HG02970 (cell line): ENCODE data around the gene MRTFB.
A peak's percentile ranks its signal among the peaks of the same experiment; 100 is the strongest.

ENCODE experiments used
- ATAC-seq: cut with Tn5 transposase; IDR thresholded peaks from one replicate; pipeline ENCODE4 v1.9.1; 2021; ENCODE audit warnings: mild to moderate bottlenecking, moderate library complexity, moderate number of reproducible peaks; ENCODE audit not compliant: unreplicated experiment, low FRiP score

Gene MRTFB

DNA sequence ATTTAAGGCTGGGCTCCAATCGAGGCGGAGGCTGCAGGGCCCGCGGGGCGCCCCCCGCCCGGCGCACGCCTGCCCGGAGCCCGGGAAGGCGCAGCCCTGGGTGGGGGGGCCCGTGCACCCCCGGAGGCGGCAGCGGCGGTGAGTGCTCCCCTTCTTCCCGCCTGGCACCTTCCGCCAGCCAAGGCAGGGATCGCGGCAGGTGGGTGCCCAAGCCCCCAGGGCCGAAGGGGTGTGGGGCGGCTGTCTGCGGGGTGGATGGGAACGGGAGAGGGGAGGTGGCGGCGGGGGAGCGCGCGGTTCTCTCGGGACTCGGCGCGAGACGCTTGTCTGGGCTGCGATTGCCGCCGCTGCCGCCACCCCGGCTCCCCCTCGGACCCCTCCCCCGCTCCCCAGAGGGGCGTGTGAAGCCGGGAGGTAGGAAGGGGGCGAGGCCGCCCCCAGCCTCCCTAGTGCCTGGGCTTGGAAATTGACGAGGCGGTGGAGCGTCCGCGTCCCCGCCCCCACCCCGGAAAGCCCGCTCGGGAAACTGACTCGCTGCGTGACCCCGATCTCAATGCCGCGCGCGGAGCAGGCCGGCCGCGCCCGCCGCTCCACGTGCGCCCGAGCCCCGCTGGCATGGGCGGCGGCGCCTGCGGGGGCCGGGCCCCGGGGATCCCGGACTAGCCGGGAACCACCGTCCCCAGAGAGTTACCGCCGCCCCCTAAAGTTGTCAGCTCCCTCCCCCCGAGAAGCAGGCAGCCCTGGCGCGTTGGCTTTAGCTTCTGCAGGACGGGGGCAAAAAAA, 231.5 kb downstream of the MRTFB start:
- ATAC-seq = peak; percentile 38

DNA sequence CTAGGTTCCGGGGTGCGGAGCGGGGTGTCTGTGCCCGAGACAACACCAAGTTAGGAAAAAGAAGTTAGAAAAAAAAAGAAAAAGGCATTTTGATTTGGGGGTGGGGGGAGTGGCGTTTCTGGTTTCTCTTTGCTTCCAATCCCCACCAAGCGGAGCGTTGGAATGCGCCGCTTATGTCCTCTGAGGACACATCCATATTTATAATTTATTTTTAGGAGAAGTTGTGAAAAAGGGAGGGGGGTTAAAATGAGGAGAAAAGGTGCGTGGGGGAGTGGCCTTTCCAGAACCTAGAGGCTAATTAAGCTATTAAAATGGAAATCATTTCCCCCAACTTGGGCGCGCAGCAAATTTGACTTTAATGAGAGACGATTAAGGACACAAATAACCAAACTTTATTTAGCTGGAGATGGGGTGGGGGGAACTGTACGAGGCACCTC, 232.1 kb downstream of the MRTFB start:
- no peak for ATAC-seq

DNA sequence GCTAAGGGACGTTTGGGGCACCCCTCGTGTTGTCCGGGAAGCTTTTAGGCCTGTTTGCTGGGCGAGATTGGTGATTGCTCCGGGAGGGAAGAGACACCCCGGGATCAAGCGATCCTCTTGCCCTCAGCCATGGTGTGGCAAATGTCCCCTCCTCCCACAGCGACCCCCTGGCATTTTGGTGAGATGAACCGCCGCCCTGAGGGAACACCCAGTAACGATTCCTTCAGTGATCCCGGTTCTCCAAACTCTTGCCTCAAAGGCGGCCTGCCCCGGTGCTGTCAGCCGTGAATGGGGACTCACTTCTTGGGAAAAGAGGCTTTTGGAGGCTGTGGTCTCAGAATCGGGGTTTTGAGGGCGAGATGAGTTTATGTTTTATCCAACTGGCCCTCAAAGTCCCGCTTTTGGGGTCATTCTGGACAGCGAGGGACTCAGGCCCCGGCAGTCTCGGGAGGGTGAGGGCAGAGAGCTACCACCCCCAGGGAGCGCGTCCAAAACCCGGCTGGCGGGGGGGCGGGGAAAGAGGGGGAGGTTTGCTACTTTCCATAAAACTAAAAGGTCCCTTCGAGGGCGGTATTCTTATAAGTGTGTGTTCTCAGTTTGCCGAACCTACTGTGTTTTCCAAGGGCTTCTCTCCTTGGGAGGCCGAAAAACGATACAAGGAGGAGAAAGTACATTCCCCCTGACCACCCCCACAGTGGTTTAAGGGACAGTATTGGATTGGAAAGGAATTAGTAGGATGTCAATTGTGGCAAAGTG, 232.7 kb downstream of the MRTFB start:
- ATAC-seq = no peak

DNA sequence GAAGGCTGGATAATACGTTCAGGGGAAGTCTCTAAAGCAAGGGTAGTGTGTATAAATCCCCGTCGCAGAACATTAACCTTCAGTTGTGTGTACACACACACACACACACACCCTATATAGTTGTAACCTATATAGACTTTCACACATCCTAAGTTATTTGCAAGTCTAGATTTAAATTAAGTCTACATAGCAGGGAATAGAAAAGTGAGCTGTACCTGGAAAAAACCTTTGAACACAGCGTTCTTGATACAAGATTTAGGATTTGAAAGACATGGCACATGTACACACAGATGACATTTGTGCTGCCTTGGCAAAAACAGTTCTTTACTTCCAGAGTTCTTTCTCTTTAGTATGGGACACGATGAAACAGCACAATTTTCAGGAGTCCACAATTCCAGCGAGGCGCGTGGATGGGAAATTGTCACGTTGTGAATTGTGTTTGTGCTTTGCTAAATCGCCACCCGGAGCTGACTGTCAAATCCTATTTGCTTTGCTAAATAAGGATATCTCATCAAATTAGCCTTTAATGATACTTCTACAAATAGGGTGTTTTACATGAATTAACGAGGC, 233.9 kb downstream of the MRTFB start:
- no peak for ATAC-seq

DNA sequence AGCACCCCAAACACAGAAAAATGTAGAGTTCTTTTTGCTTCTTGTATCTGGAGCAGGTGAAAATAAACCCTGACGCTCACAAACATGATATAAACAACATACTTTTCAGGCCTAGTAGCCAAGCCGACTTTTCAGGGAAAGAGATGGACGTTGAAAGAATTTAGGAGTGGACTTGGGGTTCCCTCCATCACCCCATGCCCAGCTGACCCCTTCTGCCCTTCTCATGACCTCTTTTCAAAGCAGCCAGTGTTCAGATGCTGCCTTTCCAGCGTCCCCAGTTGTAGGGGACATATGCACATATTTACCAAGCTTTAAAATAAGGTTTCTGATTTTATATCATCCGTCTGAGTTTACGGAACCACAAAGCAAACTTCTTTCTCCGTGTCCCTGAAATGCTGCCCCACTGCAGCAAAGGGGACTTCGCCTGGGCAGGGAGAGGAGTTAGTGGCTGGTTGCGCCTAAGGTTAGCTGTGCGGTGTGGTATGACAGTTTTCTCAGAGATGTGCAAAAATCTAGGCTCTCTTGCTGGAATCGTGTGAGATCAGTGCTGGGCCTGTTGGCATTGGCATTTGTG, 235.5 kb downstream of the MRTFB start:
- no peak for ATAC-seq

DNA sequence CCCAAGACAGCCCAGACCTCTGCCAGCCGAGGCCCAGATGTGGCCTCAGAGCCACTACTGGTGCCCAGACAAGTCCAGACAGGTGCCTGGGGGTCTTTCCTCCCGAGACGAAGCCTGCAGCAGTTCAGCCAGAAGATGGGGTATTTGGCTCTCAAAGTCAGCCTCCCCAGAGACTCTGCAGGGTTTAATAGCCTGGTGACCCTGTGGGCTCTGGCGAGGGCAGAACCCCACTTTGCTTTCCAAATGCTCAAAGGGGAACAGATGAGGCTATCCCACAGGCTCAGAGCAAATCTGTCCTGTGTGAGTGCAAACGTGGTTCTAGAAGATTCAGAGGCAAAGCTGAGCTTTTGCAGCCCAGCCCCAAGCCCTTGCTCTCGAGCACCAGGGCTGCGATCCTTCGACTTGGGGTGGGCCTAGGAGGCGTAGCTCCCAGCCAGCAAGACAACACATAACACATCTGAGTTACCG, 236.0 kb downstream of the MRTFB start:
- no peak for ATAC-seq

DNA sequence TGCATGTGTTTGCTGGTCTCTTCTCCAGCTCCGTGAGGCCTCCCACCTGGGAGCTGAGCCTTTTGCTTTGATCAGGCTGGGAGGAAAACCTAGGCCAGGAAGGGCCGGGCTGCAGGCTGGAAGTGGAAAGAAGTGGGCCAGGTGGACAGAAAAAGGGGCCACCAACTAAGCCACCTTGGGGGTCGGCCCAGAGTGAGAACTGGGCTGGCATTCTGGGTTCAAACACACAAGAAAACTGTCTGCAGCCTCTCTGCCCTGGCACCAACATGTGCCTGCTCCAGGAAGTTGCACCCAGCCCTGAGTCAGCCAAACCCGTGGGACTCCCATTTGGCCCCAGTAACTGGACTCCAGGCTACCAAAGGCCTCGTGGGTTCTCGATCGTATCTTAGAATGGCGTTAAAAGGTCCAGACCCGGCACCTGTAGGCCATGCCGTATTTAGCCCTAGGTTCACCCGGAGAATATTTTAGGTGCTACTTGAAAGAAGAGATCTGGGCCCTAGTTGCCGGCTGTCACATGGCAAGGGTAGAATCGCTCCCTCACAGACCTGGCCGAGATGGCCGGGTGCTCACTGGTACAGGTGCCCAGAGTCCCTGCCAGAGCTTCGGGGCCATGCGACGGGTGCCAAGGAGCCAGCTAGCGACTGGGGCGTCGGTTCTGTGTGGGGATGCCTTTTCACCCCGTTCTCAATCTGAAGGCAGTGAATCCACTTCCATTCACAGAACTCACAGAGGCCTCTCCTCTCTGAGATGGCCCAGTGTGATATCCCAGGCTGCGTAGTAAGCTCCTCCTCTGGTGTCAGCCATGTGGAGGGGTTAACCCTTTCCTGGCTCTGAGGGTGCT, 236.6 kb downstream of the MRTFB start:
- no peak for ATAC-seq

DNA sequence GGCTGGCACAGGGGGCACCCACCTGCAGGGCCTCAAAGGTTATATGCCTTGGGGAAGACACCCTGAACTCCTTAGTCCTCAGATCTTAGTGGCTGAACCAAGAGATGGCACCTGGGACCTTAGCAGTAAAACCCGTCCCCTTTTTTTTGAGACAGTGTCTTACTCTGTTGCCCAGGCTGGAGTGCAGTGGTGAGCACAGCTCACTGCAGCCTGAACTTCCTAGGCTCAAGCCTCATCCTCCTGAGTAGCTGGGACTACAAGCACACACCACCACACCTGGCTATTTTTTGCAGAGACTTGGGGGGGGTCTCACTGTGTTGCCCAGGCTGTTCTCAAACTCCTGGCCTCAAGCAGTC, 237.2 kb downstream of the MRTFB start:
- no peak for ATAC-seq

DNA sequence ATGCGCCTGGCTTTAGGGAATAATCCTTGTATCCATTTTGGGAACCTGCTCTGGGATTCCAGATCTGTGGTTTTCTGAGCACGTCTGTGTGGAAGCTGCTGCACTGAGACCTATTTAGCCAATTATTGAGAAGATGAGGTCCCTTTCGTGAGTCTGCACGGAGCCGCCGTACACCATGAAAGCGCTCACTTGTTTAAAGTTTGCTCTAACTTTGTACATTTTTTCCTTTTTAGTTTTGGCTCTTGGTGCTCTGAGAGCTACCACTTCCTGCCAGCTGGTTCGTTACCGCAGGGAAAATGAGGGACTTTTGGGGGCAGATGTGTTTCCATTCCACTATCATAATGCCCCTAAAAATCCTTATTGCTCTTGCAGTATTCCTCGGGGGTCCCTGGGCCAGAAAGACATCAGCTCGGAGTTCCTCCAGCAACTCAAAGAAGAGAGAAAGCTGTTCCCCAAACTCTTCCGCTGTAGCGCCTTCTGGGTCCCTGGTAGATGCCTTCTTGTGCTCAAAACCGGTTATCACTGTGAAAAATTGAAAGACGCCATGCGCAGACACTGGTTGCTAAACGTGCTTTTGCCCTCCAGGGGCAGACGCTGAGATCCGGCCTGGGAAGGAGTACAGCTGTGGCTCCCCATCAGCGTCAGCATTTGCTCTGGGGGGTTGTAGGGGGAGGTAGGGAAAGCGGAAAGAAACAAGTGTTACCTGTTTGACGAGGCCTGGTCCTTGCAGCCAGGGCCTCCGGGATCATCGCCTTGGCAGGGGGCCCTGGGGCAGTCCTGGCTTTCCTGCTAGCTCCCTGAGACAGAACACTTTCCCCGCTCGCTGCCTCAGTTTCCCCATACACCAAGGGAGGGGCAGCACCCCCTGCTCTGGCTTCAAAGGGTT, 238.1 kb downstream of the MRTFB start:
- ATAC-seq = no peak

DNA sequence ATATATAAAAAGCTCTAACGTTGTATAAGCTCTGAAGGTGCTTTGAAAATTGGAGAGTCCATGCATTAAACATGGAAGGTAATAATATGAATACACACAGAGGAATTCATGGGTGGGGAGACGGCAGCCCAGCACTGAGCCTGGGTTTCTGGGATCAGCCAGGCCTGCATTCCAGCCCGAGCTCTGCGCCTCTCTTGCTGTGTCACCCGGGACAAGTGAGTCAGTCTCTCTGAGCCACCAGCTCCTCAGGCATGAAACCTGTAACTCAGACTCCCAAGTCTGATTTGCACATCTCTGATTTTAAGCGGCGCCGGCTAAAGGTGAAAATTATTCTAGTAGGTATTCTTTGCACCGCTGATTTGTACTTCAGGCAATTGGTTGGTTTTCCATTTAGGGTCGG, 238.8 kb downstream of the MRTFB start:
- no peak for ATAC-seq

DNA sequence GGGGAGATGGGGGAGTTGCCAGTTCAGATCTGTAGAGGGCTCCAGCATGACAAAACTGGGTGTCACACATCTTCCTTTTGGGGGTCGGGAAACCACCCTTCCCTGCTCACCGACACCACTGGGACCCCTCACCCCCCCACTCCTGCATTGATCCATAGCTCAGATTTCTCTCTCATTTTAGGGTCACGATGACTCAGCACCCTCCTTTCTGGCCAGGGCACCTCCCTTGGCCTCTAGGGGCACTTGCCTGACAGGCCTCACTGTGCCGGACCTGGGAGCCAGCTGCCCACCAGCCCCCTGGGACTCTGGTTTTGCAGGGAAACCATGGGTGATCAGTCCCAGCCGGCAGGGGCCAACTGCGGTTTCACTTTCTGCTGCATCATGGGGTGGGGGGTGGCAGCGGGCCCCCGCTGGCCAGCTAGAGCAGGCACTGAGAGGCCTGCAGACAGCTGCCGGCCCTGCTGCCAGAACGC, 239.4 kb downstream of the MRTFB start:
- no peak for ATAC-seq

DNA sequence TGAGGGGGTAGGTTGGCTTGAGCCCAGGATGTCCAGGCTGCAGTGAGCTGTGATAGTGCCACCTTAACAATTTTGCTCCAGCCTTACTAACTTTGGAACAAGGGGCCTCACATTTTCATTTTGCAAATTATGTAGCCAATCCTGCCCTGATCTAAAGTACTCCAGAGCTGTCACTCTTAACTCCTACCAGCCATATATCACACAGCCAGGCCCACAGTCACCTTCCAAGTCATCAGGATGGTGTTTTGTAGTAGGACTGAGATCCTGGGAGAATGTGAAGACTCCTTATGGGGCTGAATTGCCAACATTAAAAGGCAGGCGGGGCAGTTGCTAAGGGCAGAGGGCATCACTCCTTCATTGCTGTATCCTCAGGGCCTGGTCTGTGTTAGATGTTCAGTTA, 243.0 kb downstream of the MRTFB start:
- ATAC-seq = no peak

DNA sequence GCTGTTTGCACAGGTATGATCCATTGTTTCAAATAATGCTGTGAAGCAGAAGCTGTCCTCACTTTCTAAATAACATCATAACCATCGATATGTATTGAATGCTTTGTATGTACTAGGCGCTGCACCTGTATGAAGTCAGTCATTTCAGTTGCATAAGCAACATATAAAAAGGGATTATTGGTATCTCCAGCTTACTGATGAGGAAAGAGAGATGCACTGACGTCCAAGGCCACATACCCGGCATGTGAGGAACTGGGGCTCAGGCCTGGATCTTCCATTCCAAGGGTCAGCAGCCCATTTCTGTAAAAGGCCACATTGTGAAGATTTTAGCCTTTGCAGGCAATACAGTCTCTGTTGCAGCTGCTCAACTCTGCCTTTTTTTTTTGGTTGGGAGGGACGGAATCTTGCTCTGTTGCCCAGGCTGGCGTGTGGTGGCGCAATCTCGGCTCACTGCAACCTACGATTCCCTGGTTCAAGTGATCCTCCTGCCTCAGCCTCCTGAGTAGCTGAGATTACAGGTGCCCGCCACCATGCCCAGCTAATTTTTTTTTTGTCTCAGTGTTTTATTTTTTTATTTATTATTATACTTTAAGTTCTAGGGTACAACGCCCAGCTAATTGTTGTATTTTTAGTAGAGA, 244.7 kb downstream of the MRTFB start:
- no peak for ATAC-seq
